Mucosa of descending colon (tissue), 3 donors: Measurements from ENCODE around the gene WIPI1. TPM values are rescaled to one million over a fixed set of nuclear protein-coding genes. Genes with fewer than 3 reads are reported as not detected.
A peak's percentile ranks its signal among the peaks of the same experiment; 100 is the strongest.
"Not testable (repeated sequence)": the region's sequence is repeated elsewhere in the genome, so short reads cannot be mapped to it uniquely, and the experiment has no call there.

Experiments used
- ATAC-seq: fragments of 200-7000 bp; cut with Tn5 transposase; one replicate; pipeline ENCODE4 v1.9.1; 2020; ENCODE audit warnings: mild to moderate bottlenecking, moderate library complexity
- DNase-seq, 3 donors: peaks; one replicate each; pipeline ENCODE4 v3.0.0-alpha.2; 2020
- H3K36me3 ChIP-seq: fragments of 200-600 bp; one replicate; pipeline ENCODE4 v1.8.0; 2021; ENCODE audit warnings: low read depth, mild to moderate bottlenecking
- H3K4me1 ChIP-seq: fragments of 200-600 bp; one replicate; pipeline ENCODE4 v1.8.0; 2021; ENCODE audit warnings: low read depth, mild to moderate bottlenecking
- H3K4me3 ChIP-seq: fragments of 200-600 bp; one replicate; pipeline ENCODE4 v1.8.0; 2021; ENCODE audit warnings: mild to moderate bottlenecking
- H3K9me3 ChIP-seq: fragments of 200-600 bp; one replicate; pipeline ENCODE4 v1.8.0; 2021; ENCODE audit warnings: mild to moderate bottlenecking
- CTCF ChIP-seq: fragments of 200-600 bp; IDR thresholded peaks from one replicate; pipeline ENCODE4 v1.8.0; 2022; ENCODE audit warnings: antibody characterized with exemption, mild to moderate bottlenecking
- intact Hi-C, 2 donors: fragments of 100-400 bp; cut with DNase I in 1 of 2; cut with micrococcal nuclease in 1 of 2; formaldehyde crosslinking; loops; one replicate each; pipeline versions ENCODE4 v1.11.0 to v1.11.1; 2022; cut with DNase I, micrococcal nuclease
- total RNA-seq, 3 donors: library from RNA; stranded (reverse); fragmentation: NEBNext Ultra II Directional in 2 of 3; extraction: Animal tissue kit (Norgen Biotek cat#: 25700) in 2 of 3; gene quantifications; one replicate each; pipeline versions ENCODE4 v1.2.1 to v1.2.4, GENCODE V29; 2021 to 2023
- donor health status: DM: no; HTN: no; CAD: no; lungs with moderate emphysema.
- donor health status: DM: no; HTN: no; CAD: no.
- donor health status: DM: no; HTN: yes; CAD: no.

The WIPI1 gene
- total RNA-seq, 3 donors from 2014 or later, result 56.0 to 99.3 (median 99.0) TPM

- ATAC-seq, result peak; percentile 90
- Histone ChIP-seq H3K4me3 (no peak overlapping the region), H3K9me3 (no peaks in the 10 kb centered on the region), H3K36me3 (no peaks in the 10 kb centered on the region), H3K4me1 (peaks cover 8% of the 10 kb centered on the region)
- peak in 1 of 3 donors; percentile 81 for DNase-seq
- intact Hi-C loops, result no loop called here
- TF ChIP-seq CTCF, result no peak
Measured at GRCh38 chr17:68497885-68498319, 40.6 kb upstream of the WIPI1 start.

- H3K4me1 ChIP-seq, result peaks cover 17% of the 10 kb centered on the region
- intact Hi-C loops, result no loop called here
- no peaks in the 10 kb centered on the region for H3K9me3 ChIP-seq
- DNase-seq (no peak), ATAC-seq (no peak)
- no peak for TF ChIP-seq CTCF
- no peaks in the 10 kb centered on the region for H3K36me3 ChIP-seq
- H3K4me3 ChIP-seq, result no peak overlapping the region
Measured at GRCh38 chr17:68495081-68495480, 37.8 kb upstream of the WIPI1 start.

GRCh38 chr17:68492394-68493054 is 35.2 kb upstream of the WIPI1 start:
- H3K36me3 ChIP-seq, DNase-seq, H3K9me3 ChIP-seq, intact Hi-C loops, H3K4me3 ChIP-seq: not testable (repeated sequence)
- H3K4me1 ChIP-seq, result peaks cover 12% of the 10 kb centered on the region
- peak; percentile 68 for ATAC-seq

- Histone ChIP-seq H3K9me3 (no peaks in the 10 kb centered on the region), H3K36me3 (no peaks in the 10 kb centered on the region), H3K4me1 (peaks cover 12% of the 10 kb centered on the region), H3K4me3 (no peak overlapping the region)
- peak; percentile 70 for ATAC-seq
- no peak for TF ChIP-seq CTCF
- intact Hi-C loops, result no loop called here
- peak; percentile 62 to 66 (median 63) for DNase-seq
Measured at GRCh38 chr17:68491381-68492231, 34.3 kb upstream of the WIPI1 start.

GRCh38 chr17:68489919-68490318 is 32.6 kb upstream of the WIPI1 start:
- Histone ChIP-seq H3K4me1 (peaks cover 12% of the 10 kb centered on the region), H3K4me3 (no peak overlapping the region), H3K36me3 (no peaks in the 10 kb centered on the region), H3K9me3 (no peaks in the 10 kb centered on the region)
- ATAC-seq, result no peak
- intact Hi-C loops, result no loop called here
- DNase-seq, result no peak
- TF ChIP-seq CTCF, result no peak

- peaks cover 9% of the 10 kb centered on the region for H3K4me1 ChIP-seq
- no peak for TF ChIP-seq CTCF
- ATAC-seq, result no peak
- intact Hi-C loops, result no loop called here
- no peaks in the 10 kb centered on the region for H3K9me3 ChIP-seq
- no peak for DNase-seq
- no peaks in the 10 kb centered on the region for H3K36me3 ChIP-seq
- H3K4me3 ChIP-seq, result no peak overlapping the region
Measured at GRCh38 chr17:68484458-68484857, 27.2 kb upstream of the WIPI1 start.
